ENCODE data around the gene MAD1L1.

MAD1L1 gene

DNA sequence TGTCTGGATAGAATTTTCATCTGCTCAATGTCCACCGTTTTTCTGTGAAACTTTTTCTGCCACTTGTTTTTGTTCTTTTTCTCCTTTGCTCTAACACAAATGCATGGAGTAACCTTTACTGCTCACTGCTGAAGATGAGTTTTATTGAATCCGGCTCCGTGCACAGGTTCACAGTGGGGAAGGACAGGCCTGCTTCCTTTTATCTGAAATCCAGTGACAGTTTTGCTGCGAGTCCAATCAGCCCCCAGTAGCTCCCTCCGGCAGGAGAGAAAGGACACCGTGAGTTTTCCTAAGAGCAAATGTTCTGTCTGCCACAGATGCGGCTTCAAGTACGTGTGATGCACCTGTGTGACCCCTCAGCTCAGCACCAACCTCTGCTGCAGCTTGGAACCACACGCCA lies 246.8 kb downstream of the MAD1L1 start:
- no peak overlapping the region for H4K12ac ChIP-seq (ENCODE audit: low read depth, low read length)
- H2BK120ac ChIP-seq (ENCODE audit: insufficient read depth, low read length, poor library complexity) = no peak overlapping the region
- no peaks in the 10 kb centered on the region for H3K79me1 ChIP-seq (ENCODE audit: low read length)
- no peak overlapping the region for H3K4me2 ChIP-seq (ENCODE audit: low read length)
- peaks cover 4 to 5% of the 10 kb centered on the region in 2 experiments for H3K4me1 ChIP-seq (ENCODE audit: control insufficient read depth in 1 of 2, insufficient read depth in 2 of 2, low read length in 2 of 2)
- H3K36me3 ChIP-seq (ENCODE audit: control insufficient read depth in 1 of 2, insufficient read depth in 2 of 2, low read length in 2 of 2) = no peaks in the 10 kb centered on the region
- H4K91ac ChIP-seq (ENCODE audit: low read depth, low read length) = no peak overlapping the region
- no peak overlapping the region for H3K9ac ChIP-seq (ENCODE audit: low read length)
- H2AK5ac ChIP-seq (ENCODE audit: low read length) = no peak overlapping the region
- H3K79me2 ChIP-seq (ENCODE audit: control insufficient read depth, insufficient read depth, low read length, poor library complexity) = no peaks in the 10 kb centered on the region
- H3K18ac ChIP-seq (ENCODE audit: low read length) = no peak overlapping the region
- no peak overlapping the region for H2BK12ac ChIP-seq (ENCODE audit: low read length)
- peaks cover 2% of the 10 kb centered on the region for H3K9me3 ChIP-seq (ENCODE audit: insufficient read depth, low read depth, low read length)
- no CpG with 5 or more reads among the region's 9 CpGs for whole genome bisulfite sequencing (ENCODE audit: extremely low coverage, insufficient coverage, insufficient read length)
- H2AFZ ChIP-seq (ENCODE audit: insufficient read depth, low read length, poor library complexity) = no peak overlapping the region
- no peak overlapping the region for H3K4ac ChIP-seq (ENCODE audit: low read depth, low read length)
- no peak for DNase-seq
- no peak overlapping the region for H3K27ac ChIP-seq (ENCODE audit: low read depth, low read length)
- H3K4me3 ChIP-seq (ENCODE audit: low read depth, low read length) = no peak overlapping the region
- H2BK5ac ChIP-seq (ENCODE audit: low read depth, low read length, poor library complexity) = no peak overlapping the region
- H3K27me3 ChIP-seq (ENCODE audit: insufficient read depth, low read length) = no peaks in the 10 kb centered on the region
- no peak overlapping the region for H4K8ac ChIP-seq (ENCODE audit: low read depth, low read length)
- H3K23ac ChIP-seq (ENCODE audit: low read length) = no peak overlapping the region
- H3K14ac ChIP-seq (ENCODE audit: low read length) = no peak overlapping the region

DNA sequence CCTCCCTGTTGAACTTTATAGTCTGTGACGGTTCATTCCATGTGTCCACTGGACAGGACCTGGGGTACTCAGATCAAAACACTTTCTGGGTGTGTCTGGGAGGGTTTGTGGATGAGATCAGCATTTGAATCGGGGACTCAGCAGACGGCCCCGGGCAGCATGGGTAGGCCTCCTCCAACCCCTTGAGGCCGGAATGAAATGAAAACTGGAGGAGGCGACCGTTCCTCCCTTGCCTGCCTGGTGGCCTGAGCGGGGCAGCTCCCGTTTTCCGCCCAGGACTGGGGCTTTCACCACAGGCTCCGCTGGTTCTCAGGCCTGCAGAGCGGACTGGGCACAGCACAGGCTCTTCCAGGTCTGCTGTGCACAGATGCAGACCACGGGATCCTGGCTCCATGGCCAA lies 247.7 kb downstream of the MAD1L1 start:
- no peak for DNase-seq
- peaks cover 4 to 5% of the 10 kb centered on the region in 2 experiments for H3K4me1 ChIP-seq (ENCODE audit: control insufficient read depth in 1 of 2, insufficient read depth in 2 of 2, low read length in 2 of 2)
- no peak overlapping the region for H3K4me2 ChIP-seq (ENCODE audit: low read length)
- no peak overlapping the region for H4K12ac ChIP-seq (ENCODE audit: low read depth, low read length)
- no peak overlapping the region for H2BK5ac ChIP-seq (ENCODE audit: low read depth, low read length, poor library complexity)
- H3K4me3 ChIP-seq (ENCODE audit: low read depth, low read length) = no peak overlapping the region
- peak overlapping the region; percentile 35 for H3K9ac ChIP-seq (ENCODE audit: low read length)
- H3K79me1 ChIP-seq (ENCODE audit: low read length) = no peaks in the 10 kb centered on the region
- no peaks in the 10 kb centered on the region for H3K36me3 ChIP-seq (ENCODE audit: control insufficient read depth in 1 of 2, insufficient read depth in 2 of 2, low read length in 2 of 2)
- no peaks in the 10 kb centered on the region for H3K27me3 ChIP-seq (ENCODE audit: insufficient read depth, low read length)
- peak overlapping the region; percentile 2 for H4K91ac ChIP-seq (ENCODE audit: low read depth, low read length)
- H2BK120ac ChIP-seq (ENCODE audit: insufficient read depth, low read length, poor library complexity) = no peak overlapping the region
- no CpG with 5 or more reads among the region's 13 CpGs for WGBS (ENCODE audit: extremely low coverage, insufficient coverage, insufficient read length)
- peak overlapping the region; percentile 35 for H4K8ac ChIP-seq (ENCODE audit: low read depth, low read length)
- no peak overlapping the region for H3K4ac ChIP-seq (ENCODE audit: low read depth, low read length)
- no peak overlapping the region for H3K27ac ChIP-seq (ENCODE audit: low read depth, low read length)
- no peaks in the 10 kb centered on the region for H3K79me2 ChIP-seq (ENCODE audit: control insufficient read depth, insufficient read depth, low read length, poor library complexity)
- H2BK12ac ChIP-seq (ENCODE audit: low read length) = no peak overlapping the region
- H2AK5ac ChIP-seq (ENCODE audit: low read length) = no peak overlapping the region
- no peak overlapping the region for H3K14ac ChIP-seq (ENCODE audit: low read length)
- H3K23ac ChIP-seq (ENCODE audit: low read length) = no peak overlapping the region
- peaks cover 2% of the 10 kb centered on the region for H3K9me3 ChIP-seq (ENCODE audit: insufficient read depth, low read depth, low read length)
- H2AFZ ChIP-seq (ENCODE audit: insufficient read depth, low read length, poor library complexity) = no peak overlapping the region
- no peak overlapping the region for H3K18ac ChIP-seq (ENCODE audit: low read length)

DNA sequence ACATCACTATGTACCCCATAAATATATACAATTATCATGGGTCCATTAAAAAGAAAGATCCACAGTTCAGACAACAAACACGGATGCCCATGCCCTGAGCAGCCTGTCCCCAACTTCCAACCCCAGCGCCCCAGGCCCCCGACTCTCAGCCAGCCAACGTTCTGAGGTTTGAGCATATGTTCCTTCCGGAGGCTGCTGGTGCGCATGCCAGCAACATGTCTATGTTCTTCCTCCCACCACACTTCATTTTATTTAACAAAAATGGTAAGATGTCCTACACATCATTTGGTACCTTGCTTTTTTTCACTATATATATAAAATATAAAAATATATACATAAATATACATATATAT lies 250.9 kb downstream of the MAD1L1 start:
- H3K4ac ChIP-seq (ENCODE audit: low read depth, low read length) = no peak overlapping the region
- H3K36me3 ChIP-seq (ENCODE audit: control insufficient read depth in 1 of 2, insufficient read depth in 2 of 2, low read length in 2 of 2) = peaks cover 8 to 14% of the 10 kb centered on the region in 2 experiments
- no peak overlapping the region for H3K18ac ChIP-seq (ENCODE audit: low read length)
- H4K91ac ChIP-seq (ENCODE audit: low read depth, low read length) = no peak overlapping the region
- H3K4me1 ChIP-seq (ENCODE audit: control insufficient read depth in 1 of 2, insufficient read depth in 2 of 2, low read length in 2 of 2) = peaks cover 4 to 5% of the 10 kb centered on the region in 2 experiments
- no peak overlapping the region for H2BK5ac ChIP-seq (ENCODE audit: low read depth, low read length, poor library complexity)
- H4K12ac ChIP-seq (ENCODE audit: low read depth, low read length) = no peak overlapping the region
- no peak overlapping the region for H2BK12ac ChIP-seq (ENCODE audit: low read length)
- no peak overlapping the region for H2BK120ac ChIP-seq (ENCODE audit: insufficient read depth, low read length, poor library complexity)
- H3K14ac ChIP-seq (ENCODE audit: low read length) = no peak overlapping the region
- no peak overlapping the region for H4K8ac ChIP-seq (ENCODE audit: low read depth, low read length)
- H3K79me1 ChIP-seq (ENCODE audit: low read length) = no peaks in the 10 kb centered on the region
- H2AFZ ChIP-seq (ENCODE audit: insufficient read depth, low read length, poor library complexity) = no peak overlapping the region
- peaks cover 17% of the 10 kb centered on the region for H3K9me3 ChIP-seq (ENCODE audit: insufficient read depth, low read depth, low read length)
- no peak for DNase-seq
- no peak overlapping the region for H3K4me2 ChIP-seq (ENCODE audit: low read length)
- no peaks in the 10 kb centered on the region for H3K79me2 ChIP-seq (ENCODE audit: control insufficient read depth, insufficient read depth, low read length, poor library complexity)
- H3K4me3 ChIP-seq (ENCODE audit: low read depth, low read length) = no peak overlapping the region
- H3K23ac ChIP-seq (ENCODE audit: low read length) = no peak overlapping the region
- no peak overlapping the region for H2AK5ac ChIP-seq (ENCODE audit: low read length)
- H3K27me3 ChIP-seq (ENCODE audit: insufficient read depth, low read length) = no peaks in the 10 kb centered on the region
- no CpG with 5 or more reads among the region's 6 CpGs for WGBS (ENCODE audit: extremely low coverage, insufficient coverage, insufficient read length)
- no peak overlapping the region for H3K27ac ChIP-seq (ENCODE audit: low read depth, low read length)
- no peak overlapping the region for H3K9ac ChIP-seq (ENCODE audit: low read length)

DNA sequence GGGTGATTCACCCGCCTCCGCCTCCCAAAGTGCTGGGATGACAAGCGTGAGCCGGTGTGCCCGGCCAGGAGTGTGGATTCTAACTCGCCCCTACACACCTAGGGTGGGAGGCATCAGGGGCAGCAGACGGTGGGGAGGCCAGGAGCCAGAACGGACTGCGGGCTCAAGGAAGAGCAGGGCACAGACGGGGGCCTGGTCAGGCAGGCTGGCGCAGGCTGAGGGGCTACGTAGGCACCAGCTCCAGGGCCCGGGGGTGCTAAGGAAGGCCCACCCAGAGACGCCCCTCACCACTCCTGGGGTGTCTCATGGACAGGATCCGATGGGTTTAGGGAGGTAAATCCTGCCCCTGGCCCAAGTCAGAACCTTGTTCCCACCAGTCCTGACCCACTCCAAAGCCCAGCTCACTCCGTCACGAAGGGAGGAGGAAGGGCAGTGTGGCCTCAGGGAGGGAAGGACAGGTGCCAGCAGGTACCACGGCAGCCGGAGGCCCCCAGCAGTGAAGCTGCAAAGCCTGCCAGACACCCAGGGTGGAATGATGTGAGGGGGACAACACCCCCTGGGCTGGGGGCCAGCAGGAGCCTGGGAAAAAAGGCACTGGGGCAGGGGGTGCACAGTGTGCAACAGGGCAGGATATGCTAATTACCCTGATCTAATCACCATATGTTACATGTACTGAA lies 251.4 kb downstream of the MAD1L1 start:
- no peak overlapping the region for H2AK5ac ChIP-seq (ENCODE audit: low read length)
- H3K9me3 ChIP-seq (ENCODE audit: insufficient read depth, low read depth, low read length) = peaks cover 18% of the 10 kb centered on the region
- H3K79me1 ChIP-seq (ENCODE audit: low read length) = no peaks in the 10 kb centered on the region
- no peak overlapping the region for H2BK12ac ChIP-seq (ENCODE audit: low read length)
- DNase-seq = no peak
- no peak overlapping the region for H3K14ac ChIP-seq (ENCODE audit: low read length)
- H4K8ac ChIP-seq (ENCODE audit: low read depth, low read length) = no peak overlapping the region
- no CpG with 5 or more reads among the region's 19 CpGs for WGBS (ENCODE audit: extremely low coverage, insufficient coverage, insufficient read length)
- H3K9ac ChIP-seq (ENCODE audit: low read length) = no peak overlapping the region
- H3K4ac ChIP-seq (ENCODE audit: low read depth, low read length) = no peak overlapping the region
- peaks cover 8 to 14% of the 10 kb centered on the region in 2 experiments for H3K36me3 ChIP-seq (ENCODE audit: control insufficient read depth in 1 of 2, insufficient read depth in 2 of 2, low read length in 2 of 2)
- H3K79me2 ChIP-seq (ENCODE audit: control insufficient read depth, insufficient read depth, low read length, poor library complexity) = no peaks in the 10 kb centered on the region
- H4K12ac ChIP-seq (ENCODE audit: low read depth, low read length) = no peak overlapping the region
- H3K18ac ChIP-seq (ENCODE audit: low read length) = no peak overlapping the region
- no peak overlapping the region for H3K27ac ChIP-seq (ENCODE audit: low read depth, low read length)
- H2BK120ac ChIP-seq (ENCODE audit: insufficient read depth, low read length, poor library complexity) = no peak overlapping the region
- H2AFZ ChIP-seq (ENCODE audit: insufficient read depth, low read length, poor library complexity) = no peak overlapping the region
- no peak overlapping the region for H3K4me2 ChIP-seq (ENCODE audit: low read length)
- H3K27me3 ChIP-seq (ENCODE audit: insufficient read depth, low read length) = no peaks in the 10 kb centered on the region
- no peak overlapping the region for H3K23ac ChIP-seq (ENCODE audit: low read length)
- H3K4me3 ChIP-seq (ENCODE audit: low read depth, low read length) = no peak overlapping the region
- no peak overlapping the region for H4K91ac ChIP-seq (ENCODE audit: low read depth, low read length)
- H3K4me1 ChIP-seq (ENCODE audit: control insufficient read depth in 1 of 2, insufficient read depth in 2 of 2, low read length in 2 of 2) = peaks cover 4 to 5% of the 10 kb centered on the region in 2 experiments
- no peak overlapping the region for H2BK5ac ChIP-seq (ENCODE audit: low read depth, low read length, poor library complexity)

Data from trophoblast cell (in vitro differentiated cells and primary cell).